ENCODE measurements around the gene MPDU1. TPM values are rescaled to one million over a fixed set of nuclear protein-coding genes. Genes with fewer than 3 reads are reported as not detected.

Gene MPDU1
- total and polyA plus RNA-seq, 2 of the 13 experiments (the other 11 are each of a cell fraction or from before 2014, with no cell fraction given): 112 to 167 TPM

GRCh38 chr17:7551396-7551795 is 32.3 kb upstream of the MPDU1 start (continued):
- TF ChIP-seq IRX3 (CRISPR knock-in tag; IDR thresholded peaks at IDR 0.05; ENCODE audit: borderline replicate concordance, low read depth): 0 out of 2 replicates have a peak, but pooled peaks have one; percentile 48
- TF ChIP-seq BCL3 (CRISPR knock-in tag; IDR thresholded peaks at IDR 0.05): no peak
- TF ChIP-seq ZNF580 (CRISPR knock-in tag; IDR thresholded peaks at IDR 0.05; ENCODE audit: borderline replicate concordance, low read depth): 0 out of 2 replicates have a peak, but pooled peaks have one; percentile 41
- TF ChIP-seq ADNP (CRISPR knock-in tag; IDR thresholded peaks at IDR 0.05): no peak
- TF ChIP-seq ZMYM2 (CRISPR knock-in tag; IDR thresholded peaks at IDR 0.05): no peak
- no peak for TF ChIP-seq ZKSCAN1 (IDR thresholded peaks at IDR 0.05; ENCODE audit: low read length)
- TF ChIP-seq ZGPAT (CRISPR knock-in tag; IDR thresholded peaks at IDR 0.05): 0 out of 2 replicates have a peak, but pooled peaks have one; percentile 29
- peak; percentile 95 for TF ChIP-seq ZSCAN25 (CRISPR knock-in tag; IDR thresholded peaks at IDR 0.05)
- no peak for TF ChIP-seq ZBED4 (CRISPR knock-in tag; IDR thresholded peaks at IDR 0.05; ENCODE audit: borderline replicate concordance)
- TF ChIP-seq KLF12 (CRISPR knock-in tag; IDR thresholded peaks at IDR 0.05; ENCODE audit: borderline replicate concordance): no peak
- TF ChIP-seq HOXA3 (CRISPR knock-in tag; IDR thresholded peaks at IDR 0.05): 0 out of 2 replicates have a peak, but pooled peaks have one; percentile 31
- TF ChIP-seq SP140L (CRISPR knock-in tag; IDR thresholded peaks at IDR 0.05; ENCODE audit: borderline replicate concordance): no peak
- 0 out of 2 replicates have a peak, but pooled peaks have one; percentile 25 for TF ChIP-seq HDAC1 (CRISPR knock-in tag; IDR thresholded peaks at IDR 0.05)
- no peak for TF ChIP-seq FOSL1 (CRISPR knock-in tag; IDR thresholded peaks at IDR 0.05; ENCODE audit: borderline replicate concordance)
- TF ChIP-seq ZNF432 (CRISPR knock-in tag; IDR thresholded peaks at IDR 0.05; ENCODE audit: borderline replicate concordance): no peak
- TF ChIP-seq ZNF772 (CRISPR knock-in tag; IDR thresholded peaks at IDR 0.05): no peak
- TF ChIP-seq DRAP1 (CRISPR knock-in tag; IDR thresholded peaks at IDR 0.05): peak; percentile 56; the same call in 1 of the 2 replicates
- no peak for TF ChIP-seq DPF2 (CRISPR knock-in tag; IDR thresholded peaks at IDR 0.05; ENCODE audit: borderline replicate concordance, low read depth)
- no peak for TF ChIP-seq ZBTB33 (CRISPR knock-in tag; IDR thresholded peaks at IDR 0.05)

Data from HepG2 (cell line).